GM23338 (cell line): ENCODE results near the gene LY86. TPM values are rescaled to one million over a fixed set of nuclear protein-coding genes. Genes with fewer than 3 reads are reported as not detected.
"Not testable (repeated sequence)": the region's sequence is repeated elsewhere in the genome, so short reads cannot be mapped to it uniquely, and the experiment has no call there.

Source experiments
- ATAC-seq: fragments of 200-7000 bp; cut with Tn5 transposase; 3 replicates; pipeline ENCODE4 v1.9.1; 2020
- DNase-seq: peaks from one replicate; pipeline ENCODE4 v3.0.0-alpha.2; 2015; ENCODE audit warnings: low spot score
- H2AFZ ChIP-seq: fragments of 200-600 bp; sonication (generic); 2 replicates; pipeline ENCODE4 v1.8.0; 2016; ENCODE audit warnings: antibody characterized with exemption, mild to moderate bottlenecking, moderate library complexity
- H3F3A ChIP-seq: fragments of 200-600 bp; sonication (generic); replicated peaks from 2 replicates; pipeline ENCODE4 v1.8.0; 2017; ENCODE audit warnings: antibody characterized with exemption, mixed run types, low read depth
- H3K27ac ChIP-seq: fragments of 200-600 bp; sonication (generic); 2 replicates; pipeline ENCODE4 v1.6.1; 2016; ENCODE audit warnings: low read depth
- H3K27me3 ChIP-seq: fragments of 200-600 bp; sonication (generic); 2 replicates; pipeline ENCODE4 v1.8.0; 2016; ENCODE audit warnings: mild to moderate bottlenecking, mixed run types, moderate library complexity; ENCODE audit not compliant: insufficient read depth
- H3K36me3 ChIP-seq: fragments of 200-600 bp; sonication (generic); 2 replicates; pipeline ENCODE4 v1.8.0; 2016; ENCODE audit warnings: mild to moderate bottlenecking; ENCODE audit not compliant: insufficient read depth
- H3K4me1 ChIP-seq: fragments of 200-600 bp; sonication (generic); 2 replicates; pipeline ENCODE4 v1.8.0; 2016; ENCODE audit warnings: mild to moderate bottlenecking, moderate library complexity; ENCODE audit not compliant: insufficient read depth
- H3K4me2 ChIP-seq: fragments of 200-600 bp; sonication (generic); 2 replicates; pipeline ENCODE4 v1.7.1; 2017; ENCODE audit warnings: mixed run types
- H3K4me3 ChIP-seq: fragments of 200-600 bp; sonication (generic); 2 replicates; pipeline ENCODE4 v1.6.1; 2016; ENCODE audit warnings: mixed run types
- H3K79me2 ChIP-seq: fragments of 200-600 bp; sonication (generic); replicated peaks from 2 replicates; pipeline ENCODE4 v1.8.0; 2017; ENCODE audit warnings: mild to moderate bottlenecking; ENCODE audit not compliant: insufficient read depth
- H3K9me2 ChIP-seq: fragments of 200-600 bp; sonication (generic); 2 replicates; pipeline ENCODE4 v1.8.0; 2017; ENCODE audit not compliant: insufficient read depth
- H4K20me1 ChIP-seq: fragments of 200-600 bp; sonication (generic); replicated peaks from 2 replicates; pipeline ENCODE4 v1.8.0; 2017; ENCODE audit warnings: mild to moderate bottlenecking; ENCODE audit not compliant: insufficient read depth
- H3K27ac Mint-ChIP-seq: 2 replicates; pipeline ENCODE4 v1.8.0; 2020; ENCODE audit warnings: inconsistent platforms, mild to moderate bottlenecking, moderate library complexity, mixed read lengths
- H3K27me3 Mint-ChIP-seq: 3 replicates; pipeline ENCODE4 v1.8.0; 2022; ENCODE audit warnings: low read depth, mild to moderate bottlenecking, moderate library complexity, mixed read lengths, inconsistent platforms; ENCODE audit not compliant: insufficient read depth, poor library complexity
- H3K36me3 Mint-ChIP-seq: 3 replicates; pipeline ENCODE4 v1.8.0; 2021; ENCODE audit warnings: low read depth, mild to moderate bottlenecking, inconsistent platforms, moderate library complexity, mixed read lengths
- H3K4me1 Mint-ChIP-seq: 3 replicates; pipeline ENCODE4 v1.8.0; 2020; ENCODE audit warnings: mild to moderate bottlenecking, inconsistent platforms, mixed read lengths
- H3K4me3 Mint-ChIP-seq: 3 replicates; pipeline ENCODE4 v1.8.0; 2021; ENCODE audit warnings: moderate library complexity, mild to moderate bottlenecking, inconsistent platforms, mixed read lengths
- H3K9me3 Mint-ChIP-seq: 3 replicates; pipeline ENCODE4 v1.8.0; 2020; ENCODE audit warnings: moderate library complexity, mild to moderate bottlenecking, inconsistent platforms, mixed read lengths
- JUNB ChIP-seq: IDR thresholded peaks from one replicate; pipeline ENCODE4 v1.6.1; 2016; ENCODE audit warnings: antibody characterized with exemption; ENCODE audit not compliant: unreplicated experiment
- ZNF462 ChIP-seq: fragments of 250-450 bp; sonication (Bioruptor Pico); IDR thresholded peaks from 2 replicates; pipeline ENCODE4 v1.5.0; 2020; ENCODE audit warnings: mild to moderate bottlenecking, moderate library complexity
- polyA plus RNA-seq: library from polyadenylated mRNA; unstranded; fragments of >200 nt; fragmentation: Nextera tagmentation; extraction: Ambion mirVana; gene quantifications from 2 replicates; pipeline ENCODE4 v1.2.1, GENCODE V29; 2016
- total RNA-seq: library from RNA; depleted of rRNA; stranded (reverse); fragments of >200 nt; shearing (Covaris generic); gene quantifications from 2 replicates; pipeline ENCODE4 v1.2.3, GENCODE V29; 2014

Gene LY86
- total and polyA plus RNA-seq, 2 experiments from 2014 or later, result 0.29 TPM; not detected in 1

- no peaks in the 10 kb centered on the region for H4K20me1 ChIP-seq
These were observed 23.8 kb downstream of the LY86 start for GRCh38 chr6:6612308-6612707.

GRCh38 chr6:6613103-6613718 lies 24.7 kb downstream of the LY86 start:
- not testable (repeated sequence) for H3K36me3 Mint-ChIP-seq

More at GRCh38 chr6:6612308-6612707, 23.8 kb downstream of the LY86 start:
- H3K9me3 Mint-ChIP-seq, result peaks cover 4% of the 10 kb centered on the region; the same call in 2 of the 3 replicates
- no peak overlapping the region for H3K4me3 Mint-ChIP-seq
- H3K27me3 ChIP-seq, result no peaks in the 10 kb centered on the region
- no peaks in the 10 kb centered on the region for H3K4me1 ChIP-seq
- ATAC-seq, result no peak
- no peak for TF ChIP-seq JUNB
- no peak for TF ChIP-seq ZNF462 (CRISPR knock-in tag)
- H3K36me3 ChIP-seq, result no peaks in the 10 kb centered on the region
- no peak overlapping the region for H3K27ac Mint-ChIP-seq
- peaks cover 4% of the 10 kb centered on the region for H3K4me1 Mint-ChIP-seq
- H3K36me3 Mint-ChIP-seq, result no peaks in the 10 kb centered on the region
- no peak overlapping the region for H3K27ac ChIP-seq
- H3K79me2 ChIP-seq, result no peaks in the 10 kb centered on the region
- no peak for DNase-seq
- peaks cover 6% of the 10 kb centered on the region; the same call in 1 of the 2 replicates for H3K9me2 ChIP-seq
- H3F3A ChIP-seq, result no peaks in the 10 kb centered on the region
- peak overlapping the region; percentile 18; the same call in 1 of the 2 replicates for H2AFZ ChIP-seq
- peaks cover 2% of the 10 kb centered on the region for H3K27me3 Mint-ChIP-seq
- H3K4me2 ChIP-seq, result no peak overlapping the region
- no peak overlapping the region for H3K4me3 ChIP-seq

More at GRCh38 chr6:6613103-6613718, 24.7 kb downstream of the LY86 start:
- H3K4me2 ChIP-seq, H3K9me3 Mint-ChIP-seq, H3K36me3 ChIP-seq, H3K27ac Mint-ChIP-seq, H3K4me3 Mint-ChIP-seq, H3K27me3 ChIP-seq, H3K4me3 ChIP-seq, H4K20me1 ChIP-seq, H3F3A ChIP-seq, H3K4me1 Mint-ChIP-seq, H3K4me1 ChIP-seq, H3K27ac ChIP-seq, H3K9me2 ChIP-seq, DNase-seq, H3K79me2 ChIP-seq, H3K27me3 Mint-ChIP-seq: not testable (repeated sequence)
- peak; percentile 71 for ATAC-seq
- H2AFZ ChIP-seq, result peak overlapping the region; percentile 89
